Dendritic cell treated with granulocyte-macrophage colony-stimulating factor and Interleukin-4, amounts not matched to agents 40 ng/mL and 50 ng/mL, for 4 days (primary cell): ENCODE results near the gene GALT.
A peak's percentile ranks its signal among the peaks of the same experiment; 100 is the strongest.

Experiments
- H3K27ac Mint-ChIP-seq: one replicate; pipeline ENCODE4 v1.8.0; 2022; ENCODE audit warnings: mild to moderate bottlenecking, mixed read lengths
- H3K27me3 Mint-ChIP-seq: one replicate; pipeline ENCODE4 v1.8.0; 2022; ENCODE audit warnings: mild to moderate bottlenecking, mixed read lengths
- H3K36me3 Mint-ChIP-seq: one replicate; pipeline ENCODE4 v1.8.0; 2022; ENCODE audit warnings: low read depth, mixed read lengths
- H3K4me1 Mint-ChIP-seq: one replicate; pipeline ENCODE4 v1.8.0; 2022; ENCODE audit warnings: low read depth, mixed read lengths
- H3K4me3 Mint-ChIP-seq: one replicate; pipeline ENCODE4 v1.8.0; 2022; ENCODE audit warnings: mild to moderate bottlenecking, moderate library complexity, mixed read lengths
- H3K9me3 Mint-ChIP-seq: one replicate; pipeline ENCODE4 v1.8.0; 2022; ENCODE audit warnings: mixed read lengths
- intact Hi-C: fragments of 100-400 bp; cut with micrococcal nuclease; formaldehyde crosslinking; loops from one replicate; pipeline ENCODE4 v1.15.0; 2022

Gene GALT

GRCh38 chr9:34615132-34615531, 31.3 kb upstream of the GALT start:
- Mint-ChIP-seq H3K4me3 (no peak overlapping the region), H3K27me3 (no peaks in the 10 kb centered on the region), H3K4me1 (peaks cover 45% of the 10 kb centered on the region), H3K9me3 (no peaks in the 10 kb centered on the region), H3K36me3 (peaks cover 66% of the 10 kb centered on the region), H3K27ac (no peak overlapping the region)
- intact Hi-C loops, result no loop called here

- H3K27ac Mint-ChIP-seq, result peak within 1 kb of the TSS; percentile 89
- H3K27me3 Mint-ChIP-seq, result peaks cover 45% of the 10 kb centered on the region
- peak within 1 kb of the TSS; percentile 95 for H3K4me3 Mint-ChIP-seq
- intact Hi-C loops, result no loop called here
- peaks cover 40% of the 10 kb centered on the region for H3K36me3 Mint-ChIP-seq
- H3K4me1 Mint-ChIP-seq, result peaks cover 29% of the 10 kb centered on the region
- H3K9me3 Mint-ChIP-seq, result no peaks in the 10 kb centered on the region
These were observed 26.1 kb upstream of the GALT start, which contains the start of gene DCTN3 for GRCh38 chr9:34620061-34620994. Gene DCTN3, minus strand, starts transcription at chr9:34620495. Its CDS starts 31 bp downstream, at chr9:34620464.

- intact Hi-C loops, result no loop called here
- H3K4me1 Mint-ChIP-seq, result peaks cover 37% of the 10 kb centered on the region
- no peaks in the 10 kb centered on the region for H3K9me3 Mint-ChIP-seq
- no peak overlapping the region for H3K27ac Mint-ChIP-seq
- H3K27me3 Mint-ChIP-seq, result peaks cover 78% of the 10 kb centered on the region
- peaks cover 8% of the 10 kb centered on the region for H3K36me3 Mint-ChIP-seq
- H3K4me3 Mint-ChIP-seq, result no peak overlapping the region
These were observed 22.9 kb upstream of the GALT start for GRCh38 chr9:34623374-34624235.

- no peaks in the 10 kb centered on the region for H3K9me3 Mint-ChIP-seq
- H3K4me1 Mint-ChIP-seq, result peaks cover 37% of the 10 kb centered on the region
- intact Hi-C loops, result no loop called here
- peaks cover 85% of the 10 kb centered on the region for H3K27me3 Mint-ChIP-seq
- peaks cover 6% of the 10 kb centered on the region for H3K36me3 Mint-ChIP-seq
- no peak overlapping the region for H3K4me3 Mint-ChIP-seq
- no peak overlapping the region for H3K27ac Mint-ChIP-seq
These were observed 21.8 kb upstream of the GALT start for GRCh38 chr9:34624475-34625185.

- Mint-ChIP-seq H3K9me3 (no peaks in the 10 kb centered on the region), H3K36me3 (peaks cover 4% of the 10 kb centered on the region), H3K27ac (no peak overlapping the region), H3K4me1 (peaks cover 32% of the 10 kb centered on the region), H3K4me3 (no peak overlapping the region), H3K27me3 (peaks cover 90% of the 10 kb centered on the region)
- intact Hi-C loops, result no loop called here
These were observed 21.3 kb upstream of the GALT start for GRCh38 chr9:34625186-34625486.

GRCh38 chr9:34627716-34628655, 18.5 kb upstream of the GALT start:
- H3K4me1 Mint-ChIP-seq, result peaks cover 23% of the 10 kb centered on the region
- intact Hi-C loops, result no loop called here
- H3K36me3 Mint-ChIP-seq, result no peaks in the 10 kb centered on the region
- peak overlapping the region; percentile 63 for H3K4me3 Mint-ChIP-seq
- no peaks in the 10 kb centered on the region for H3K9me3 Mint-ChIP-seq
- H3K27ac Mint-ChIP-seq, result no peak overlapping the region
- H3K27me3 Mint-ChIP-seq, result peaks cover 94% of the 10 kb centered on the region

- Mint-ChIP-seq H3K27me3 (peaks cover 85% of the 10 kb centered on the region), H3K4me1 (peaks cover 17% of the 10 kb centered on the region), H3K27ac (no peak within 1 kb of the TSS), H3K4me3 (peak within 1 kb of the TSS; percentile 65), H3K36me3 (no peaks in the 10 kb centered on the region), H3K9me3 (no peaks in the 10 kb centered on the region)
- intact Hi-C loops, result no loop called here
These were observed 17.6 kb upstream of the GALT start, which contains the start of gene ARID3C for GRCh38 chr9:34628656-34629490. Gene ARID3C, minus strand, starts transcription at chr9:34629066. Its CDS starts 1,052 bp downstream, at chr9:34628014.

- Mint-ChIP-seq H3K27ac (no peak overlapping the region), H3K36me3 (no peaks in the 10 kb centered on the region), H3K27me3 (peaks cover 79% of the 10 kb centered on the region), H3K4me3 (peak overlapping the region; percentile 65), H3K9me3 (no peaks in the 10 kb centered on the region), H3K4me1 (peaks cover 15% of the 10 kb centered on the region)
- intact Hi-C loops, result no loop called here
These were observed 17.0 kb upstream of the GALT start for GRCh38 chr9:34629491-34629808.

GRCh38 chr9:34630402-34631154, 15.9 kb upstream of the GALT start:
- H3K27me3 Mint-ChIP-seq, result peaks cover 68% of the 10 kb centered on the region
- peaks cover 11% of the 10 kb centered on the region for H3K36me3 Mint-ChIP-seq
- H3K4me1 Mint-ChIP-seq, result peaks cover 23% of the 10 kb centered on the region
- intact Hi-C loops, result no loop called here
- H3K4me3 Mint-ChIP-seq, result no peak overlapping the region
- no peaks in the 10 kb centered on the region for H3K9me3 Mint-ChIP-seq
- H3K27ac Mint-ChIP-seq, result no peak overlapping the region

- Mint-ChIP-seq H3K9me3 (no peaks in the 10 kb centered on the region), H3K27me3 (peaks cover 42% of the 10 kb centered on the region), H3K27ac (no peak overlapping the region), H3K4me3 (no peak overlapping the region), H3K4me1 (peaks cover 37% of the 10 kb centered on the region), H3K36me3 (peaks cover 15% of the 10 kb centered on the region)
- intact Hi-C loops, result no loop called here
These were observed 13.3 kb upstream of the GALT start for GRCh38 chr9:34633166-34633565.

- no peak overlapping the region for H3K27ac Mint-ChIP-seq
- no peaks in the 10 kb centered on the region for H3K9me3 Mint-ChIP-seq
- peaks cover 15% of the 10 kb centered on the region for H3K36me3 Mint-ChIP-seq
- H3K27me3 Mint-ChIP-seq, result peaks cover 37% of the 10 kb centered on the region
- no peak overlapping the region for H3K4me3 Mint-ChIP-seq
- intact Hi-C loops, result loop anchor here (1.0 to 2.0 kb wide), 2 partner anchors 22 to 87 kb away; partner anchors contain the start of gene RPP25L
- H3K4me1 Mint-ChIP-seq, result peaks cover 38% of the 10 kb centered on the region
These were observed 12.5 kb upstream of the GALT start for GRCh38 chr9:34633851-34634550.
